IPS-18c (cell line): ENCODE measurements around the gene ABCA3.

ENCODE experiments used
- H3K4me3 ChIP-seq: 2 replicates; pipeline ENCODE4 v1.7.0; 2013; ENCODE audit warnings: low read depth, mild to moderate bottlenecking, low read length, moderate library complexity; ENCODE audit not compliant: insufficient read depth
- H3K9me3 ChIP-seq: one replicate; pipeline ENCODE4 v1.6.1; 2013; ENCODE audit warnings: mild to moderate bottlenecking, low read length, moderate library complexity; ENCODE audit not compliant: control insufficient read depth, insufficient read depth

The ABCA3 gene

GRCh38 chr16:2289282-2289681 lies 51.2 kb downstream of the ABCA3 start:
- no peaks in the 10 kb centered on the region for H3K9me3 ChIP-seq
- H3K4me3 ChIP-seq: no peak overlapping the region

DNA sequence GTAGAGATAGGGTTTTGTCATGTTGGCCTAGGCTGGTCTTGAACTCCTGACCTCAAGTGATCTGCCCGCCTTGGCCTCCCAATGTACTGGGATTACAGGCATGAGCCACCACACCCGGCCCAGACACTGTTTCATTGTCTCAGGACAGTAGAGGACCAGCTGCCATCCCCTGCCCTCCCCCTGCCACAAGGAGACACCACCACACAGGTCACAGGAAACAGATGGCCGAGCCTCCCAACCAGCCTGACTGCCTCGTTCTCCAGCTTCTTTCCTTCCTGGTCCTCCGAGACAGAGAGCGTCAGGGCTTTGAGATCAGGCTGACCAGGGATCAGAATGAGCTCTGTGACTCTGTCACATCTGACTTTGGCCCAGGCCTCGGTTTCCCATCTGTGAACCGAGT lies 51.8 kb downstream of the ABCA3 start:
- H3K9me3 ChIP-seq: no peaks in the 10 kb centered on the region
- no peak overlapping the region for H3K4me3 ChIP-seq

GRCh38 chr16:2287916-2288547 lies 52.5 kb downstream of the ABCA3 start:
- Histone ChIP-seq H3K9me3 (no peaks in the 10 kb centered on the region), H3K4me3 (no peak overlapping the region)

- Histone ChIP-seq H3K9me3 (no peaks in the 10 kb centered on the region), H3K4me3 (no peak overlapping the region)
These were observed 54.0 kb downstream of the ABCA3 start for GRCh38 chr16:2286550-2286949.

- H3K4me3 ChIP-seq: no peak overlapping the region
- H3K9me3 ChIP-seq: no peaks in the 10 kb centered on the region
These were observed 54.8 kb downstream of the ABCA3 start for GRCh38 chr16:2285731-2286191.

- Histone ChIP-seq H3K4me3 (no peak overlapping the region), H3K9me3 (no peaks in the 10 kb centered on the region)
These were observed 55.5 kb downstream of the ABCA3 start for GRCh38 chr16:2284797-2285576.

DNA sequence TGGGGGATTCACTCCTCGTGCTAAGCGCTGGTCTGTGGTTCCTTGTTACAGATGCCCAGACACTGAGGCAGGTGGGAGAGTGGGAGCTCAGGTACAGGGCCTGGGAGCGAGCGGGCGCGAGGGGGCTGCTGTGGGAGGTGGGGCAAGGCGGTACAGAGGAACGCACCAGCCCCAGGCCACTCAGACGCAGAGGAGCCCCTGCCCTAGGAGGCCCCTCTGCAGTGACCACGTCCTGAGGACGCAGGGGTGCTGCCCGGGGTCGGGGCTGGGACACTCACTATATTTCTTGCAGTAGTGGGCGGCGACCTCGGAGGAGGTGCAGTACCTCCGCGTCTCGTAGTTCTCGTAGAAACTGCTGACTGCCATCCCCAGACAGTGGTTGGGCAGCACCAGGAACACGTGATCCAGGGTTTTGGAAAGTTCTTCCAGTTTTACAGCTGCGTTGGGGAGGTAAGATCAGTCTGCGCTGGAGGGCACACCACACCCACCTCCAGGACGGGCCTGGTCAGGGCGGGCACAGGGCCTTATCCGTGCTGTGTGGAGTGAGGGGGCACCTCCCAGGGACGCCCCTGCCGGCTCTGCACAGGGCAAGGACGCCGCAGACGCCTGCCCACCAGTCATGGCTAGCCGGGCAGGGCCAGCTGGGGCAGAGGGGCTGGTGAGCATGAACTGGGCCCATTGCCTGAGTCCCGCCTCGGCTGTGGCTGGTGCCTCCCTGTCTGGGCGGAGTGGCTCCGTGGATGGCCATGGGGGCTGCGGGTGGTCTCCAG lies 56.3 kb downstream of the ABCA3 start:
- H3K9me3 ChIP-seq: no peaks in the 10 kb centered on the region
- no peak overlapping the region for H3K4me3 ChIP-seq

- Histone ChIP-seq H3K4me3 (no peak overlapping the region), H3K9me3 (no peaks in the 10 kb centered on the region)
These were observed 57.5 kb downstream of the ABCA3 start for GRCh38 chr16:2282866-2283555.

DNA sequence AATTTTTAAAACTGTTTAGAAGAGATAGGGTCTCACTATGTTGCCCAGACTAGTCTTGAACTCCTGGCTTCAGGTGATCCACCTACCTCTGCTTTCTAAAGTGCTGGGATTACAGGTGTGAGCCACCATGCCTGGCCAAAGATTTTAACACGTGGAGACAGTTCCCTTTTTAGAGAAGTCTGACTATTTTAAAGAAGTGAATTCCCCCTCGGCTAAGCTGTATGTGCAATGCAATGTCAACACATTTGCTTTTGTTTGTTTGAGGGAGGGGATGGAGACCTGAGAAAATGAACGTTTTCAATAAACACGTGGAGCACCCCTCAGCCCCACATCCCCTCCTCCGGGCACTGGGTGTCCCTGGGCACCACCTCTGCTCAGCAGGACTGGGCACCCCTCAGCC lies 58.3 kb downstream of the ABCA3 start:
- no peaks in the 10 kb centered on the region for H3K9me3 ChIP-seq
- H3K4me3 ChIP-seq: no peak overlapping the region

- no peak overlapping the region for H3K4me3 ChIP-seq
- no peaks in the 10 kb centered on the region for H3K9me3 ChIP-seq
These were observed 59.5 kb downstream of the ABCA3 start for GRCh38 chr16:2280981-2281542.

- H3K4me3 ChIP-seq: no peak overlapping the region
- no peaks in the 10 kb centered on the region for H3K9me3 ChIP-seq
These were observed 60.1 kb downstream of the ABCA3 start for GRCh38 chr16:2280461-2280860.

- Histone ChIP-seq H3K4me3 (no peak overlapping the region), H3K9me3 (no peaks in the 10 kb centered on the region)
These were observed 61.4 kb downstream of the ABCA3 start for GRCh38 chr16:2278956-2279800.

GRCh38 chr16:2278272-2278608 lies 62.3 kb downstream of the ABCA3 start:
- H3K9me3 ChIP-seq: no peaks in the 10 kb centered on the region

DNA sequence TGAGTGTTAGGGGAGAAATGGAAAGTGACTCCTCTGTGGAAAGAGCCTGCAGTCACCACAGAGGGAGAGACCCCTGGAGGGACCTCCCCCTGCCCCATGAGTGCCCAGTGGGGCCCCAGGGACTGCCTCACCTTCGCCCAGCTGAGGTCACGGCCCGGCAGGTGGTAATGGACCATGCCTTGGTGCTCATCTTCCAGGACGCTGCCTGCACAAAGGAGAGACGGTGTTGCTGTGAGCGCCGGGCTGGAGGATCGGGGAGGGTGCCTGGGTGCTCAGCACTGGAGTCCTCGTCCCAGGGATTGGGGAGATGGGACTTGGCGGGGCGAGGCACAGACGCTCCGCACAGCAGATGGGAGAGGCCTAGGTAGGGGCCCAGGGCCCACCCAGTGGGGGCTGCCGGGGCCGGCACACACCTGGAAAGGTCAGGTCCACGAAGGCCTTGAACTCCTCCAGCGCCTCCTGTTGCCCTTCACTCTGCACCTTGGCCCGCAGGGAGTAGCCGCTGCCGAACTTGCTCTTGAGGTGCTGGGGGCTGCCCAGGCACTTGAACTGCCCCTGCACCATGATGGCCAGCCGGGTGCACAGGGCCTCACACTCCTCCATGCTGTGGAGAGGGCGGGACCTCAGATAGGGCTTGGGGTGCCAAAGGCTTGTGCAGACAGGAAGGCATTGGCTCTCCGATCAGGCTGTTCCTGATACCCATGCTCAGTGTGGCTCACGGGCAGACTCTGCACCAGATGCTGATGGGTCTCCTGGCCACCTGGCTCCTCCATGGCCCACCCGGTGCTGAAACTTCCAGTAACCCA lies 62.9 kb downstream of the ABCA3 start:
- Histone ChIP-seq H3K9me3 (no peaks in the 10 kb centered on the region), H3K4me3 (no peak overlapping the region)

More at GRCh38 chr16:2278272-2278608, 62.3 kb downstream of the ABCA3 start:
- no peak overlapping the region for H3K4me3 ChIP-seq

GRCh38 chr16:2276368-2277195 lies 63.9 kb downstream of the ABCA3 start:
- H3K9me3 ChIP-seq: no peaks in the 10 kb centered on the region
- no peak overlapping the region for H3K4me3 ChIP-seq
